GM18526 (cell line): ENCODE measurements around the gene ISLR.

Source experiments
- POLR2A ChIP-seq: IDR thresholded peaks from 3 replicates; pipeline ENCODE4 v1.6.1; 2011; ENCODE audit not compliant: insufficient read length; ENCODE audit errors: extremely low read depth

The ISLR gene

GRCh38 chr15:74221399-74222239, 48.1 kb downstream of the ISLR start:
- no peak for TF ChIP-seq POLR2A

- TF ChIP-seq POLR2A = no peak
Measured at GRCh38 chr15:74222240-74223119, 49.0 kb downstream of the ISLR start.

GRCh38 chr15:74225928-74226327, 52.4 kb downstream of the ISLR start:
- TF ChIP-seq POLR2A = no peak
